DMS53 treated with DMSO at 0.1 percent for 48 hours (cell line): Measurements from ENCODE around the gene ASB14.
"Not testable (repeated sequence)": the region's sequence is repeated elsewhere in the genome, so short reads cannot be mapped to it uniquely, and the experiment has no call there.

Experiments used
- DNase-seq: peaks from one replicate; lab custom pipeline; 2025; ENCODE audit not compliant: unreplicated experiment; lab: John Stamatoyannopoulos, UW

ASB14 gene

GRCh38 chr3:57292159-57292896, at the start of gene ASB14:
TSS of gene ASB14 (minus strand) at chr3:57292685. CDS start at chr3:57292033, 652 bp downstream.
- DNase-seq, result no peak

- DNase-seq, result not testable (repeated sequence)
These were observed 46.7 kb upstream of the ASB14 start for GRCh38 chr3:57339071-57339642.

- not testable (repeated sequence) for DNase-seq
These were observed 46.0 kb upstream of the ASB14 start for GRCh38 chr3:57338272-57339070.

GRCh38 chr3:57335283-57335938, 42.9 kb upstream of the ASB14 start:
- no peak for DNase-seq

- DNase-seq, result no peak
These were observed 38.7 kb upstream of the ASB14 start for GRCh38 chr3:57331078-57331610.

- not testable (repeated sequence) for DNase-seq
These were observed 34.0 kb upstream of the ASB14 start for GRCh38 chr3:57326498-57326897.

- DNase-seq, result no peak
These were observed 21.7 kb upstream of the ASB14 start for GRCh38 chr3:57314204-57314603.

DNA sequence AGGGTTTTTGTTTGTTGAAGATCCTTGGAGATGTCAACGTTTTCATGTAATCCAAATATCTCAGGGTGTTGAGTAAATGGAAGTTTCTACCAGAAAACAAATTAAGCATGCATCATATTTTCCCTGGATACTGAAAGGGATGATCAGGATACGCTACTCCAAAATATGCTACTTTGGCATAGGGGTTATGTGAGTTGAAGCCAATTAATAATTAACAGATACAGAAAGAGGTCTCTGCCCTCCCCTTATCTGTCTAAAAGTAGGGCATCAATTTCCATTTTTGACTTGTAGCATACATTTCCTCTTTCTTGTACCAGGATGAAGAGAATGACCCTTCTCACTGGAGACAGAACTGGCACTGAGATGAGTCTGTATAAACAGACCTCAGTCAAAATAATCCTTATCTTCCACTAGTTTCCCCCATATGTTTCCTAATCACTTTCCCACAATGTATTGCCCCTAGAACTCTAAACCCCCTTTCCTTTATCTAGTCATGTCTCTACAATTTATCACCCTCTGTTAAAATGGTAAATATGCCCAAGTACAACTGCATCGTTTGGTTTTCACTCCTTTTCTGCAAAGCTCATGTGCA, 17.4 kb upstream of the ASB14 start:
- DNase-seq, result no peak

- not testable (repeated sequence) for DNase-seq
These were observed 11.0 kb upstream of the ASB14 start for GRCh38 chr3:57303520-57303919.

DNA sequence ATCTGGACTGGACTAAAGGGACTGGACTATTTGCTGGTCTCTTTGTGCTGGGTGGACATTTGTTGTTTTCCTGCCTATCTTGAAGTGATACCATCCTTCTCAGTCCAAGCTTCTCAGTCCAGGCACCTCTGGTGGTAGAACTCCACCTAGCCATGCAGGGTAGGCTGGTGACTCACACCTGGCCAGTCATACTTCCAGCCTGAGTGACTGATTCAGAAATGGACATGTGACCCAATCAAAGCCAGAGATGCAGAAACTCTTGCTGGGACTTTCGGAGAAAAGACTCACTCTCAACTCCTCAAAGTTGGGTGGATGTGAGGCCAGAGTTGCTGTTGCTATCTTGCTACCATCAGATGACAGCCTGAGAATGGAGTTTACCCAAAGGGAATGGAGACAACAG, 5.6 kb upstream of the ASB14 start:
- DNase-seq, result no peak

GRCh38 chr3:57292897-57293526, 527 bp upstream of the ASB14 start:
- no peak for DNase-seq

DNA sequence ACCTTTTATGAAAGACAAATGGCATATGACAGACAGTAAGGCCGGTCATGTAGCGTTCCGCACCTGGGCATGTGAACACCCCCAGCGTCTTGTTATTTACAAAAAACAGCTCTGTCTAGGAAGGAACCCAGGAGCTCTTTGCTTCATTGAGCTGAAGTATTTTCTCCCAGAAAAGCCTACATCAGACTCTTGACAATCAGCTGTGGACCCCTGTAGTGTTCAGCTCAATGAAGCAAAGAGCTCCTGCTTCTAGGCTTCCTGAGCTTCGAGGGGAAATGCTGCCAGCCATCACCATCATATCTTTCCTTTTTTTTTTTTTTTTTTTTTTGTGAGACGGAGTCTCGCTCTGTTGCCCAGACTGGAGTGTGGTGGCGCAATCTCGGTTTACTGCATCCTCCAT, 4.1 kb downstream of the ASB14 start:
- no peak for DNase-seq

DNA sequence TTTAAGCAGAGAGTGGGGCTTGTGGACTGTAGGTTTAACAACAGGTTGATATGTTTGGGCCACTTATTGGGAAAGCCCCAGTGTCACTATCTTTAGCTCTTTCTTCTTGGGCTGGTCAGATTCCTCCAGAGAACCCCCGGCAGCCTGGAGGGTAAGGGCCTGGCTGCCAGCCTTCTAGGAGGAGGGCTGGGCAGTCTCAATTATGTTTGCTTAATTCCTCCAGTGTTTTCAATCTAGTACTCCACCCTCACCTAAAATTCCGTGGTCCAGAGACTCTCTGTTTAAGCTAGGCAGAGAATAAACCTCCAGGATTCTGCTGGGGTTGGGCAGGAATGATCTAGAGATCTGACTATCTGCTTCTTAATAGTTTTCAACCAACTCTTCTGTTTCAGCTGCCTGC, 5.3 kb downstream of the ASB14 start:
- DNase-seq, result no peak

GRCh38 chr3:57283334-57283733, 9.2 kb downstream of the ASB14 start:
- no peak for DNase-seq

DNA sequence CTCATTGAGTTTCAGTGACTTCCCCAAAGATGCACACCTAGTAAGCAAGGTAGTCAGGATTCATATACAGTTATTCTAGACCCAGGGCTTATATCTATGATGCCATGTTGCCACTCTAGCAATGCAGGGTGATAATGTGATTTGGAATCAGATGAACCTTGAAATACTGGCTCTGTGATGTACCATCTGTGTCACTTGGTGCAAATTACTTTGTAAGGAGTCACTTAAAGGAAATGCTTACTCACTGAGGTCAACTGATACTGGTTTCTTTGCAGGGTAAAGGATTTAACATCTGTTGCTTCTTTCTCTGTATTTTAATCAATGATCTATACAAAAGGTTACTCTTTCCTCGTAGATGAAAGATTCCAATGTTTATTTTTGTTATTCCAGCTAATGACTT, 10.8 kb downstream of the ASB14 start:
- DNase-seq, result no peak

DNA sequence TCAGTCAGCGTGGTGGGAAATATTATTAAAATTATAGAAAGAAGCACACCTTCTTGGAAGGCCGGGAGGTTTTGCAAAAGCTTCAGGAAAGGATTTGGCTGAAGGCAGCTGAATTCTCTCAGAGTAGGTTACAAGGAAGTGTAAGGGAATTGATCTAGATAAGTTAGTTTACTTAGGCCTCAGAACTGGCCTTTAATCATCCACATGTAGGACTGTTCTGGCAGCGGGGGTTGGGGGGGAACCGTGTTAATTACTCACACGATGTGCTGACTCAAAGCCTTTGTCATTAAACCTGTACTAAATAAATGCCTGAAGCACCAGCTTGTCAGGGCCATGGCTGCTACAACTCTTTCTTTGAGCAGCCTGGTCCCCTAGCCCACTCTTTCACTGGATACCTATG, 12.8 kb downstream of the ASB14 start:
- no peak for DNase-seq

DNA sequence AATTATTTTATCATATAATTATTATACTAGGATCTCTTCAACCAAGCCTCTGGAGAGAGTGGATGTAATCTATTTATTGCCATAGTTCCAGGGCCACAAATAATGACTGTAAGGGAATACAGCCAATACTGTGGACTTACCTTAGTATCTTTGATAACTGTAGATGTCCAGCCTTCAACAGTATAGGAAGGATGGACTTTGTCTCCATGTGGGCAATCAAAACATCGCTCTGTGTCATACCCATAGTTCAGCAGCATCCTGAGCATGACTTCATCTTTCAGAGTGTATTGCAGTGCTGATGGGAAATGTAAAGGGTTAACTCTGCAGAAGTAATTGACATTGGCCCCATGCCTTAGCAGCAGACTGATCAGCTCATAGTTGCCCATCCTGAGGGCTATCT, 14.2 kb downstream of the ASB14 start:
- DNase-seq, result no peak

- no peak for DNase-seq
These were observed 17.1 kb downstream of the ASB14 start for GRCh38 chr3:57275393-57275792.

- DNase-seq, result no peak
These were observed 17.6 kb downstream of the ASB14 start for GRCh38 chr3:57274845-57275244.

- no peak for DNase-seq
These were observed 24.1 kb downstream of the ASB14 start for GRCh38 chr3:57268416-57268815.
